HG02642 (cell line): Measurements from ENCODE around the gene ADAMTSL2.

Experiments used
- ATAC-seq: cut with Tn5 transposase; IDR thresholded peaks from one replicate; pipeline ENCODE4 v1.9.1; 2021; ENCODE audit warnings: mild to moderate bottlenecking; ENCODE audit not compliant: unreplicated experiment, poor library complexity

The ADAMTSL2 gene

DNA sequence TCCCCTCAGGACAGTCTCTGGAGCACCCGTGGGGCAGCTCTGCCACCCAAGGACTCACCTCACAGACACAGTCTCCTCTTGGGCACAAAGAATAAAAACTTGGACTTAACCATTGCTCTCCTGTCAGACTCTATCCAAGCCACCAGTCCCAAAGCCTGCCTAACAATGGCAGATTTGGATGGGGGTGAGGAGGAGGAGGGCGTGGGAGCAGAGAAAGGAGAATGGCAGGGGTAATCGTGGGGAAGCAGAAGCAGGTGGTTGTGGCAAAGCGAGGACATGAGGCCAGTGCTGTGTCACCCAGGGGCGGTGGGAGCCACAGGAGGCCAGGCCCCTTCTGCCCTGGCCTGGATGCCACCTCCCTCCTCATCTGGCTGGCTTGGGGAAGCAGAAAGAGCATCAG, 80.2 kb downstream of the ADAMTSL2 start:
- ATAC-seq: no peak

DNA sequence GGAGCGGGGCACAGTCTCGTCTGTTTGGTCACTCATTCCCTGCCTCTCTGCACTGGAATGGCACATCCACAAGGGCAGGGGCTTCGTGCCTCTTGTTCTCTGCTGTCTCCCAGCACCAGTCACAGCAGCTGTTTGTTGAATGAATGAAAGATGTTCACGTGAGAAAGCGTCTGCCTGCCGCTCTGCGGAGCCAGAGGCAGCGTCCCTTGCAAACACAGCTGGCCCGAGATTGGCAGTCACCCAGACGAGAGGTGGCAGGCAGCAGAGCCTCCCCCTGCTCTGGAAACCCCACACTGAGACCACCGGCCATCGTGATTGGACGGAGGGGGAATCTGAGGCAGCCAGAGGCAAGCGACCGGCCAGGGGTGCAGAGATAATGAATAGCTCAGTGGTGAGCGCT, 80.7 kb downstream of the ADAMTSL2 start:
- no peak for ATAC-seq

GRCh38 chr9:133615606-133616188, 81.2 kb downstream of the ADAMTSL2 start:
- no peak for ATAC-seq

DNA sequence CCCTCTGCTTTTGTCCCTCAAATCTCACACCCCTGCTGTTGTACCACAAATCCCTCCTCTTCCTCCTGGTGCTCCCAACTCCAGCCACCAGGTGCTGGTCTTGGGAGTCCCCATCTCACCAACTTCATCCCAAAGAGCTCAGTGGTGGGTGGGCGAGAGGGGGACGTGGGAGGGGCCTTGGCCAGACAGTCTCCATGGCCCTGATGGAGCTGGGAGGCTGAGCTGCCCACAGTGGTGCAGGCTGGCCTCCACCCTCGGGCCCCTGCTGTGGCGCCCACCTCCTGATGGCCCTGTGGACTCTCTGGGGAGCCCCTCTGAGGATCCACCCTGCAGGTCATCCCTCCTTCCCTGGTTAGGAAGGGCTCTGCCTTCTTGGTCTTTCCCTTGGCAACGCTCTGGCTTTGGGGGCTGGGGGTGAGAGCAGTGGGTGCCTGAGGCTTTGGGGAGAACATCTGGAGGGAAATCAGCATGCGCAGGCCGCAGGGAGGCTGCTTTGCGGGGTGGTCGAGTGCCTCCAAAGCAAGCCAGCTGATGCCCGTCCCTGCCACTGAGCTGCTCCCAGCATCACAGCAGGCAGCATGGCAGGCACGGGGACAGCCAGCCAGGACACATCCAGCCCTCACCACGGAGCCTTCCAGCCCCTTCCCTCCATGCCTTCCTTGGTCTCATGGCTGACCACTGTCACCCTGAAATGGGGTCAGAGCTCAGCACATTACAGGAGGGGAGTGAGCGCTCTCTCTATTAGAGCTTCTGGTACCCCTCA, 82.3 kb downstream of the ADAMTSL2 start:
- no peak for ATAC-seq

DNA sequence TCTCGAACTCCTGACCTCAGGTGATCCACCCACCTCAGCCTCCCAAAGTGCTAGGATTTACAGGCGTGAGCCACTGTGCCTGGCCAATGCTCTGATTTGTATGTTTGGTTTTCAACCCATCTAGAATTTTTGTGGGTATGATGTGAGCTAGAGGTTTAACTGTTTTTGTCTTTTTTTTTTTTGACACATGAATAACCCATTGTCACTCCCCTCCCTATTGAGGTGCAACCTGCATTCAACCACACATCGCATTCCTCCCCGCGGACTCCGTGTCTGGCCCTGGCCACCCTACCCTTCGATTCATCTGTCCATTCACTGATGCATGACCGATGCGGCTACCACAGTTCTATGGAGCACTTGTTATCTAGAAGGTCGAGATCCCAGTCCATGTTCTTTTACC, 84.2 kb downstream of the ADAMTSL2 start:
- no peak for ATAC-seq

DNA sequence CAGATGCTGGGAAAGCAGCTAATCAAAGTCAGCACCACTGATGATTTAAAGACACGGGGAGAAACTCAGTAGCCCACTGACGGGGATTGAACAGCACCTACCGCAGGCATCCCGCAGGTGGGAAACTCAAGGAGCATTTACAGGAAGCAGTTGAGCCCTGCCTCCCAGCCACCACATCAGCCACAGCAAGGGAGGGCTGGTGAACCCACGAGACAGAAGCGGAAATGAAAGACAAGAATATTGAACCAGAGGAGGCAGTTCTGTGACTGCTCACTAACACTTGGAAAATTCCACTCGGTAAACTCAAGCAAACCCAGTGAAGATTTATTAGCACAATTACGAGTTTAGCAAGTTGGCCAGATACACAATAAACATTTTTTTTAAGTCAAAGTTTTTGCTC, 85.3 kb downstream of the ADAMTSL2 start:
- no peak for ATAC-seq

DNA sequence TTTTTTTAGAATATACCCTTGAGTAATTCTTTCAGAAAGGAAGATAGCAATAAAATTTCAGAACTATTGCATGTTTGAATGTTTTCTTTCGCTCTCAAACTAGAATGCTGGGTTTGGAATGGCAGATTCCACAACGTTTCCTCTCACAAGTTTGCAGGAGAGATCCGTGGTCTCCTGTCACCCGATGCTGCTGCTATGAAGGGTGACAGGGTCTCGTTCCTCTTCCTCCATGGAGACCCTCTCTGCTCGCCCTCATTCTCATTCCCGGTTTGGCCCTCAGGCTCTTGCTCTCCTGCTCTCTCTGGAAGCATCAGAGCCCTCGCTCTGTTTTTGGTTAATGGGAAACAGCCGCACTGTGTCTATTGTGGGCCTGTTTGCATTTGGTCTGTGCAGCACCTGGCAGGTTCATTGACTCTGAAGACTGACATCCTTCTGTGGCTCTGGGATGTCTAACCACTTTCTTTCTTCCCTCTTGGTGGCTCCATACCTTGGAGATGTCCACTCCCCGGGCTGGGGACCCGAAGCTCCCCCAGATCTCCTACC, 87.3 kb downstream of the ADAMTSL2 start:
- no peak for ATAC-seq

GRCh38 chr9:133622555-133622954, 88.1 kb downstream of the ADAMTSL2 start:
- ATAC-seq: no peak
